NCI-H2227 (cell line): ENCODE measurements around the gene RNU7-1.

Source experiments
- DNase-seq: peaks from one replicate; lab custom pipeline; 2025; ENCODE audit not compliant: unreplicated experiment; lab: John Stamatoyannopoulos, UW

RNU7-1 gene

DNA sequence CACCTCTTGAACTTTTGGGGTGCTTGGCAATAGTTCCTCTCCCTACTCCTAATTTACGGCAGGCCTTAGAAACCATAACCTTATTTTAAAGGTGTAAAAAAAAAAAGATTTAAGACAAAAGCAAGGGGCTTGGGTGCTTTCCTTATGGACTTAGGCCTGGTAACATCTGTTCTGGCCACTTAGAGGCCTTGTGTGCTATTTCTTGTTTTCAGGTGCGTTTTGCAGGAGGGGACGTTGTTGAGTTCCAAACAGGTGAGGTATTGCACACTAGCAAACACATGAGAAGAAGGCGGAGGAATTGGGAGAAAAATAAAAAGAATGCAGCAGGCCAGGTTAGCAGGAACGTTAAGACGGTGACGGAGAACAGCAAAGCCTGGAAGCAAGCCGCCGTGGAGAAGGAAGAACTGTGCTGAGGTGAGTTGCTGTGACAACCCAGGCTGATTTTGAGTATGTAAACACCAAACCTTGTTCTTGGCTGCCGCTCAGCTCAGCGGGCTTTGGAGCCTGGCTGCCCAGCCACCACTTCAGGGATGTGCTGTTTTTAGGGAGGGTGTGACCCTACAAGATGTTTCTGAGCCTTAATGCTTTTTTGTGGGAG lies 44.4 kb downstream of the RNU7-1 start:
- DNase-seq = no peak
